ENCODE data around the gene PHRF1.

Gene PHRF1

DNA sequence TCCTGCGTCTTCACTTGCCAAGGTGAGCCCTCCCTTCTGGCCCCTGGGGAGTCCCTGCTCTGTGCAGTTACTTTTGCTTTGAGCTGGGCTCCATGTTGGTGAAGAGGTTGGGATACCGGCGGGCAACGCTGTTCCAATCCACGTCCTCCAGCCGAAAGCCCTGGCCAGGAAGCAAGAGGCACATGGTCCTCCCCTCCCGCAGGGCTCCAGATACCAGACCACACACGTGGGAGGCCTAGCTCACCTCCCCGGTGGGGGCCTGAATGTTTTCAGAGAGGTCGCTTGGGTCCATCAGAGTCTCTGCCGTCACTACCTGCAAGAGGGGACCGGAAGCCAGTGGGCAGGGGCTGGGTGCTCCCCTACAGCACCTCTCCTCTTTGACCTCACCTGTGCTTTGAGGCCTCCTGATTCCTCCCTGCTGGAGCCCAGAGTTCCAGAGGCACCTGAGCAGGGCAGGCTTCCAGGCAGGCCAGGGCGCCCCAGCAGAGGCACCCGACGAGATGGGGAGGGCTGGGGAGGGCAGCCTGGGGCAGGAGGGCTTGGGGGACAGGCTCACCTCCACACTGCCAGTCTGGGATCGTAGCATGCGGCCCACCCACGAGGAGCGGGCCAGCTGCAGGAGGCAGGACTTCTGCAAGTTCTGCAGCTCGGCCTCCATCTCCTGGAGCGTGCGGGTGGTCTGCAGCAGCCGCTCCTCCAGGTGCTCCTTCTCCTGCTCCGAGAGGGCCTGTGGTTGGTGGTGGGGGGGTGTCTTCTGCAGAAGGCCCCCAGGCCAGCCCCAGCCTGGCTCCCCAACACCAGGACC lies 18.7 kb upstream of the PHRF1 start:
- no peak for FAIRE-seq

DNA sequence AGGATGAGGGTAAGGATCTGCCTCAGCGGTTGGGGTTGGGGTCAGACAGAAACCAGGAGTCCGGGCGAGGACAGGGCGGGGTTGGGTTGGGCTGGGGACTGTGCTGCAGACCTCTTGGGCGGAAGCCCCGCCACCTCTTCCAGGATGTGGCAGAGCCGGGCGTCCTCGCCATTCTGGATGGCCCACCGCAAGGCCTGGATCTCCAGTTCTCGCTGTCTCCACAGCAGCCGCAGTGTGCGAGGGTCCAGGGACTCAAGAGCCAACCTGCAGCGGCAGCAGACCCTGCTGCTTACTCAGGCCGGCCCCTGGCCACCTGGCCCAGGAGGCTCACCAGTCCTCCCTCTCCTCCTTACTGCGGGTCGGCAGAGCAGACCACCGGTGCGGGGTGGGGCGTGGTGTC lies 17.8 kb upstream of the PHRF1 start:
- FAIRE-seq = no peak

GRCh38 chr11:559020-559620 lies 17.1 kb upstream of the PHRF1 start:
- FAIRE-seq = no peak

GRCh38 chr11:559712-560304 lies 16.5 kb upstream of the PHRF1 start:
- no peak for FAIRE-seq

DNA sequence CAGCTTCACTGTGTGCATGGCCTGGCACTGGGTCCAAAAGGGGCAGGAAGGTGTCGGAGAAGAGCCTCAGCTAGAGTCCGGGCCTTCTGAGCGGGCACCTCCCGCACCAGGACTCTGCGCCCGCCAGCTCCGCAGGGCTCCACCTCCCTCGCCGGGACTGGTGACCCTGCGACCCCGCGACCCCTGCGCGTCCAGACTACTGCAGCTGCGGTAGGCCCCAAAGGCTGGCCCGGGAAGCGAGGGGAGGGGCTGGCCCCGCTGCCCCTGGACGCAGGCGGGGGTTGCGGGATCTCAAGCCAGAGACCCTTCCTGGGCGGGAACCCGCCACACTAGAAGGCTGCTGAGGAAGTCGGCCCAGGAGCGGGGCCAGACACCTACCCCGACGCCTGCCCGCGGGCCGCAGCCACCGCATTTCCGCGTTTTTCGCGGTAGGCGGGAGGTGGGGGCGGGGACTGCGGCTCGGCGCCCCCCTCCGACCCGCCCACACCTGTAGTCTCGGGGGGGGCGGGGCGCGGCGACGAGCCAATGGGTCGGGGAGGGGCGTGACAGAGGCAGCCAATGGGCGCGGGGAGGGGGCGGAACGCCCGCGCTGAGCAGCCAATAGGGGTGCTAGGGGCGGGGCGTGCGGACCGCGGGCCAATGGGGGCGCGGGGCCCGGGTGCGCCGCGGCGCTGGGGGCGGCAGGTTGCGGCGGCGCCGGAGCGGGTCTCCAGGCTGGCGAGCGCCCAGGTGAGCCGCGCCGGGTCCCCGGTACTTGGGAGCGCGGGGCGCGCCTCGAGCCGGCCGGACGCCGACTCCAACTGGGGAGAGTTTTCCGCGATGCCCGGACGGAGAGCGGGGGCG lies 15.7 kb upstream of the PHRF1 start, which contains the start of the genes LMNTD2 and RASSF7:
TSS of gene LMNTD2 (minus strand) at position 434 of the 843 bp plus-strand sequence. CDS start at position 412, 22 bp downstream.
TSS of gene RASSF7 (plus strand) at position 666 of the 843 bp plus-strand sequence. CDS start 799 bp downstream, outside the sequence.
- no peak for FAIRE-seq

DNA sequence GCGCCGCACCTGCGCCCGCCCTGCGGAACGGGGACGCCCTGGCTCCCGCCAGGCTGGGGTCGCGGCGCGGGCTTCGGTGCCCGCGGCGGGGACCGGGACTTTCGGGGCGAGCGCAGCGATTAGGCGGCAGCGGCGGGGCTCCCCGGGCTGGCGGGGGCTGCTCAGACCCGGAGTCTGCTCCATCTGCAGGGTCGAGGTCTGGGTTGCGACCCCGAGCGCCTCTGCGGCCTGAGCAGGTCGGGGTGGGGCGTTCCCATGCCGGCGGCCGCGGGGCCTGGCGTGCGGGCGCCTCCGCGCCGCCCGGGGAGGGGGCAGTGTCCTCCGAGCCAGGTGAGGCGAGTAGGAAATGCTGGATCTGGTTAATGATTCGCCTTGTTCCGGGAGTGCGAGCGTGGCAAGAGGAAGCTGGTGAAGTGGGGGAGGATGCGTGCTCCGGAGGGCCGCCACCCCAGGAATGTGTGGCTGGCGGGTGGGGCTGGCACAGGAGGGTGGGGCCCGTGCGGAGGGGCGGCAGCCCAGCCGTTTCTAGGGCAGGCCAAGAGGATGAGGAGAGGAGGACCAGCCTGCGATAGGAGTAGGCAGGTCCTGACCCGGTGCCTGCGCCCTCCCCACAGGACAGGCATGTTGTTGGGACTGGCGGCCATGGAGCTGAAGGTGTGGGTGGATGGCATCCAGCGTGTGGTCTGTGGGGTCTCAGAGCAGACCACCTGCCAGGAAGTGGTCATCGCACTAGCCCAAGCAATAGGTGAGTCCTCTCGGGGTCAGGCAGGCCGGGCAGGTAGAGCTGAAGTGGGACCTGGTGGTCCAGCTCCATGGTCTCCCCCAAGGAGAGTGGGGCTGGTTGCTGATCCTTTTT lies 14.9 kb upstream of the PHRF1 start:
- no peak for FAIRE-seq

- no peak for FAIRE-seq
These were observed 14.1 kb upstream of the PHRF1 start for GRCh38 chr11:562046-562645.

- no peak for FAIRE-seq
These were observed 13.0 kb upstream of the PHRF1 start for GRCh38 chr11:563066-563811.

DNA sequence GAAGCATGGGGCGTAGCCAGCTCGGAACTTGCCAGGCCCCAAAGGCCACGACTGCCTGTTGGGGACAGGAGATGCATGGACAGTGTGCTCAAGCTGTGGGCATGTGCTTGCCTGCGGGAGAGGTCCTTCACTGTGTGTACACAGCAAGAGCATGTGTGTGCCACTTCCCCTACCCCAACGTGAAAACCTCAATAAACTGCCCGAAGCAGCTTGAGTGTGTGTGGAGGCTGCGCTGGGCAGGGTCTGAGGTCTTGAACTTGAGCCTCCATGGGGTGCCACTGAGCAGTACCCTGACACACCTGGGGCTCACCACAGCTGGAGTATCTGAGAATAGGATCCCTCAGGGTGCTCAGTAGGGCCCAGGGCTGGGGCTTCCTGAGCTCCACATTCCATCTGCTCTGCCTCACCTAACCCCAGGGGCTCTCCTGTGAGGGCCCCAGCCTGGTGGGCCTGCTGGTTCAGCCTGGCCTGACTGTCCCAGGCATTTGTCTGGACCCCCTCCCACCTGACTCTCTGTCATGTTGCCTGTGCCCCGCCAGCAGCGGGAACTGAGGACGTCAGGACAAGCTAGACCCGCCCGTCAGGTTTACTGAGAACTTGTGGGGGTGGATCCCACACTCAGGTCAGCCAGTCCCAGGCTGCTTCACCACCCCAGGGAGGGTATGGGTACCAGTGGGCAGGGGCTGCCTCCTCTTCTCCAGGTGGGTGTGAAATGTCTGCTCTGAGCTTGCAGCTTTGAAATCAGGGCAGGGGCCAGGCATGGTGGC lies 12.3 kb upstream of the PHRF1 start:
- no peak for FAIRE-seq

DNA sequence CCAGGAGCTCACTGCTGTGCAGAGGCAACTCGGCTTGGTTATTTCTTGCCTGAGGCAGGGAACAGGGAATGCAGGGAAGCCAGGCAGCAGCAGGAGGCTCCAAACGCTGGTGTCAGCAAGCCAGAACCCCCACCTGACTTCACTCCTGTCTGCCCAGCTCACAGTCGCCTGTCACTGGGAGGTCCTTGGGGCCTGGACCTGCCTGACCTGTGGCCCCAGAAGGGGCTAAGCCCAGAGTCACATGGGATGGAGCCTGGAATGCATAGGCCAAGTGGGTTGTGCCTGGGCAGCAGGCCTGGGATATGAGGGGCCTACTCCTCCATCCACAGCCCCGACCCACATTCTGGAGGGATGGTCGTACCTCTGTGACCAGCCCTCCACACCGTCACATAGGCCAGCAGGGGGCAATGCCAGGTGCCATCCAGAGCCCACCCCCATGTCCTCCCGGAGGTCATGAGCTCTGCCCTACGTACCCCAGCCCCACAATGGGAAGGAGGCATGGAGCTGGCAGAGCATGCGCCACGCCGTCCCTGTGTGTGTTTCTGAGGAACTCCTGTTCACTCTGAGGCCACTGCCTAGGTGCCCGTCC lies 10.3 kb upstream of the PHRF1 start:
- FAIRE-seq = no peak

- FAIRE-seq = no peak
These were observed 9.2 kb upstream of the PHRF1 start for GRCh38 chr11:567011-567628.

GRCh38 chr11:567629-568292 lies 8.5 kb upstream of the PHRF1 start:
- FAIRE-seq = no peak

DNA sequence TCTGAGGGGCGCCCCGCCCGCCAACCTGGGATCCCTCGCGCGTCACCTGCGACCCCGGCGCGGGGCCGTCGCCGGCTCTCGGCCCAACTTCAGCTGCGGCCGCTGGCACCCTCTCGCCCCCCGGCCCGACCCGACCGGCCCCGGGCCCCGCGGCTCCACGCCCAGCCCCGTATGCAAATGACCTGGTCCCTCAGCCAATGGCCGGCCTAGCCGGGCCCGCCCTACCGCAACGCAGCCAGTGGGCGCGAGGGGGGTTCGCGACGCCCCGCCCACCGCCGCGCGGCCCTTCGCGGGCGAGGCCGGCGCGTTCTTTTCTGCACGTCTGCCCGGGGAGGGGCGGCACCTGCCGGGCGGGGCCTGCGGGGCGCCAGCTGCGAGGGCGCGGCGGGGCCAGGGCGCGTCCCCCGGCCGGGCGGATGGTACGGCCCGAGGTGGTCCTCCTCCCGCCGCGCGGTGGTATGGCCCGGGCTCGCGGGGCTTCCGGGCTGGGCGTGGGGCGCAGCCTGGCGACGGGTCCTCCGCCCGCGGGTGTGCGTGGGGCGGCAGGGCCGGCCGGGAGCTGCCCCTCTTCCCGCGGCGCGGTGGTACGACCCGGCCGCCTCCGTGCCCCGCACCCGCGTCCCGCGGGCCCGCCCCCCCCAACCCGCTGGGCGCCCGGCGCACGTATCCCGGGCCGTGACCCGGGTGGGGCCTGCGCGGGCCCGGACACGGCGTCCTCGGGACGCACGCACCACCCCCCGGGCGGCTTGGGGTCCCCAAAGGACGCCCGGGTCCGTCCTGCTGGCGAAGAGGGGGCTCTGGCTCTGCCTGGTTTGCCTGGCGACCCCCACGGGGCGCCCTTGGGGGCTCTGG lies 7.7 kb upstream of the PHRF1 start:
- FAIRE-seq = no peak

DNA sequence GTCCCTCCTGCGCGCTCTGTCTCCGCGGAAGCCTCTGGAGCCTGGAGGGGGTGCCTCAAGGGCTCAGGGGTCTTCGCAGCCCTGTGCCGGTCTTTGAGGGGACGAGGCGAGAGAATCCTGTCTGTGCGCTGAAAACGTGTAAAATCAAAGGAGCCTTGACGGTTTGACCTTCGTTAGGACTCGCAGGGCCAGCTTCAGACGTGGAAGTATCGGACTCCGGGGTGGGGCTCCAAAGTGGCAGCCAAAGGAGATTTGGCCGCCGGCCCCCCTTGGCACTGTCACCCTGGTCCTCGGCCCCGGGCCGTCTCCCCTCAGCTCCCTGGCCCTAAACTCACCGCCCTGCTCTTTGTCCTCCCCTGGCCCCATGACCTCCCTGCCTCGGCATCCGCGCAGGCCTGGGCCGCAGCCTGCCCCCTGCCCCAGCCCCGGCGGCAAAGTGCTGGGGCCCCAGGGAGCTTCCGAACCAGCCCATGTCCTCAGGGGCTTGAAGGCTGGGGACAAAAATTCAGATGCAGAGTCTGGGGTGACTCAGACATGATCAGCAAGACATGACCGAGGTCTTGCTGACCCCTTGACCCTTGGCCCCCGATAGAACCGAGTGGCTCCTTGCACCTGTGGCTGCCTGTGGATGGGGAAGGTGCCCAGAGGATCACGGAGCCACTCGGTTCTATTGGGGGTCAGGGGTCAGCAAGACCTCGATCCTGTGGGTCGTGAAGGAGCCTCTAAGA lies 6.9 kb upstream of the PHRF1 start:
- no peak for FAIRE-seq

GRCh38 chr11:571802-572185 lies 4.5 kb upstream of the PHRF1 start:
- no peak for FAIRE-seq

GRCh38 chr11:573146-573759 lies 3.0 kb upstream of the PHRF1 start:
- no peak for FAIRE-seq
